ENCODE results near the gene GULP1.

The GULP1 gene

DNA sequence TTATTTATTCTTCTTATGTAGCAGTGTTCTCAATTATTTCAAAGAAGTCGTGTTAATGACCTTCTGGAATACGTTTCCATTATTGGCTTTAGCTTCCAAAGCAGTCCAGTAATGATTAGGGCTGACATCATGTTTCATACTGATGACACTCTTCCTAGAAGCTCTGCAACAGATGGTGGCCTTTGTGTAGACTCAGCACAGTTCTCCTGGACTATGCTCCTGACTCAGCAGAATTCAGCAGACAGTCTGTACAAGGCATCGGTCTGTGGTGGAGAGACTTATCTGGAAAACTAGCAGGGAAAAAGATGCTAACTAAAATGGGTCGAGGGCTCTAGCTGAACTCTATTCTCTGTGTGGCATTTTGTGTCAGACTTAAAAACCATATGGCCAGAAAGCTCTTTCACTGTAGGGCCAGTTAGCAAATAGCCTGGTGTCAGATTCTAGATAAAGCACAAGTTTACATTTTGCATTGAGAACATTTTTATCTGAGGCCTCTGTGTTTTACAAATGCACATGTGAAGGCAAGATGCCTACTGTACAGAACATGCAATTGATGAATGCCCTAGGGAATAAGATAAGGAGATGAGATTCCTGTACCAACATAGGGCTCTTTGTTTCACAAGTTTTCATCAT lies 35.1 kb downstream of the GULP1 start:
- no peak for DNase-seq

DNA sequence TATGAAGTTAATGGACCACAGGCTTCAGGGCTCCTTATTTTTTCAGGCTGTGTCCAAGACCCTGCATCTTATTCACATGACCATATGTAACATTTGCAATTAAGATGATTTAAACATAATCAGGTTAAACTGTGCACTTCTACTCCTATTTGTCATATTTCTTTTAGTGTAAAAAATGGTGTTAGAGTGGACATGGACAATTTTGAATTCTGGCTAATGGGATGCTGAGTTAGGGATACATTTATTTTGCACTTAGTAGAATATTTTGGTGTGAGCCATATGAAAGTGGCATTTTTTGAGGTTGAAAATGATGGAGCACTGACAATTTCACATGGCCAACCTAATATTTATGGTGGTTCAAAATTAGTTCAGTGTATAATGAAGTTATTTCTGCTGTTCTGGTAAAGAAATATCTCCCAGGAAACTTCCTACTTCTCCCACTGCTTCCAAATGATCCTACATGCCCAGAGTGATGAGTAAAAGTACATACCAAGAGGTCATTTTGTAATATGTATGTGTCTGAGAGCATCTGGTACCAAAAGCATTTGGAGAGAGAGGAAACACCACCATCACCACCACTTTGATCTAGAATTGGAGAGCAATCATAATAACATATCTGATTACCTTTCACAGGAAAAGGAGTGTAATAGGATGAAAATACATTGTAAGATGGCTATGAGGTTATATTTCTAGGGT lies 36.0 kb downstream of the GULP1 start:
- no peak for DNase-seq

DNA sequence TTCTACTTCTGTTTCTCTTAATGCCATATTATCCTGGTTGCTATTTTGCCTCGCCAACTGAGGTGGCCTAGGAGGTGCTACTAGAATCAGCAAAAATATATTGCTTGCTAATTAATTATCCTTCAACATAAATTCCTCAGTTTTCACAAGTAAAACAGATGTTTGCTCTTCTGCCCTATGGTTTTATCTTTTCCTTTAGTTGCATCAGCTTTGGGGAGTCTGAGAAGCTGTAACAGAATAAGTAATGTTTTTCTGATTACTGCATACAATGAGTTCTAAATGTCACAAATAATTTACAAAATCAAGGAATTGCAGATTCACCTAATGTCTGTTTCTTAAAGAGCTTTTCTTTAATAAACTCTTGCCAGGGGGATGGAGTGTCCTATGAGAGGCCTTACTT lies 36.7 kb downstream of the GULP1 start:
- no peak for DNase-seq

DNA sequence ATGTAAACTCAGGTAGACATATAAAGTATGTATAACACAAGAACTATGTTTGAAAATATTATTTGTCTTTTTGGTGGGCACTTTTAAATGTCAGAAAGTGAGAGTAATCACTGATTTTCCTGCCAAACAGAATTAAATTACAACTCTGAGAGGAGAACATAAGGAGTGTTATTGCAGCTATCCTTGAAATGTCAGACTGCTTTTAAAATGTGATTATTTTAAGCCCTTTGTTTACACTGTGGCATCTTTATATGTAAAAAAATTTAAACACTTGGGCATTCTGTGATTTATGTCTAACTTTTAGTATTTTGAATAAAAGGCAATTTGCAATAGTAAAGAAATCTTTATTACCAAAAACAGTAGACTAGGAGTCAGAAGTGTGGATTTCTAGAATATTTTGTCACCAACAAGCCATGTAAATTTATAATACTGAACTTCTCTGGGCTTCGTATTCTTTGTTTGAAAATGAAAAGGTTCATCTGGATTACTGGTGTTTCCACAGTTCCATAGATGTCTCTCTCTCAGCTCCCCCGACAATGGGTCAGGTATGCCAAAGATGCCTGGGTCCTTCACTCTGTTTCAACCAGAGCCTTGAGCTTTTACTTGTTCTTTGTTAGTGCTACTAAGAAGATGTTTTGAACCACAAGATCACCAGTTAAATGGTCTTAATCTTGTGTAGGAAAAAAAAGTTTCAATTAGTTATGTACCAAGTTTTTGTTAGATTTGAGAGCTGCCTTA lies 38.8 kb downstream of the GULP1 start:
- no peak for DNase-seq

DNA sequence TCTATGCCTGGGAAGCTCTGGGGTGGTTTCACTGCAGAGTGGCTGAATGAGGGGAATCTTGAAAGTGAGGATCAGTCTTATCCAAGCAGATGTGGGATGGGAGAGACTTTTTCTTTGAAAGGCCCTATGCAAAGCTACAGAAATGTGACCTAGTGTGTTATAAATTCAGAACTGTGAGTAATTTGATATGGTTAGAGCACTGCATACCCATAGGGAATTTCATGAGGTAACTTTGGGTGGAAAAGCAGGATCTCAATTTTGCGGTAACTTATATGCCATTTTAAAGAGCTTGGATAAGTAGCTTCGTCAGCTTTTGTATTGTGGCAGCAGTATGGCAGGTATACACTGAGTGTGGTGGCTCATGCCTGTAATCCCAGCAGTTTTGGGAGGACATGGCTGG lies 40.9 kb downstream of the GULP1 start:
- no peak for DNase-seq

DNA sequence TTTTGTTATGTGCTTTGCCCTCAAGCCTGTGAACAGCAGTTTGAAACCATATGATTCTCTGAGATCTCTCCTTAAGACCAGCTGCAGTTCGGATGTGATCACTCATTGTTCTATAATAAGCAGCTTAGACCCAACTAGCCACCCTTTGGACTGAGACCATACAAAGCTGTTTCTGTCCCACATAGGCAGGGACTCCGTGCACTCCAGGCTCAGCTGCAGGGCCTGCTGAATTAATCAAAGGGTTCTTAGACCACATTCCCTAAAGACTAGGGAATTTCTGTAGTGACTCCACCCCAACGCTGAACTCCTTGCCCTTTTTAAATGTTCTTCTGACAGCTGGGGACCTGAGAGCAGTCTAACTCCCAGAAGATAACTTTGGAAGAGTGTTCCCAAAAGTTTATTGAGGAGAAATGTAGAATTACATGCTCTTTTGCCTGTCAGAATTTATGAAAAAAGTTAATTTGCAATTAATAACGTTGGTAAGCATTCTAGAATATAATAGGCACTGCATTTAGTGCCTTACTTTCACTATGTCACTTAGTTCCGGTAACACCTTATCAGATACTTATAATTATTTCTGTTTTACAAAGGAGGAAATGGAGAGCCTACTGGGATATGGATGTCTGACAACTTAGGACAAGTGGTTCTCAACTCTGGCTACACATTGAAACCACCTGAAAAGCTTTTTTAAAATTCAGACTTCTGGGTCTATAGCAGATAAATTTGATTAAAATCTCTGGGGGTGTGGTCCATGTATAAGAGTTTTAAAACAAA lies 42.3 kb downstream of the GULP1 start:
- no peak for DNase-seq

DNA sequence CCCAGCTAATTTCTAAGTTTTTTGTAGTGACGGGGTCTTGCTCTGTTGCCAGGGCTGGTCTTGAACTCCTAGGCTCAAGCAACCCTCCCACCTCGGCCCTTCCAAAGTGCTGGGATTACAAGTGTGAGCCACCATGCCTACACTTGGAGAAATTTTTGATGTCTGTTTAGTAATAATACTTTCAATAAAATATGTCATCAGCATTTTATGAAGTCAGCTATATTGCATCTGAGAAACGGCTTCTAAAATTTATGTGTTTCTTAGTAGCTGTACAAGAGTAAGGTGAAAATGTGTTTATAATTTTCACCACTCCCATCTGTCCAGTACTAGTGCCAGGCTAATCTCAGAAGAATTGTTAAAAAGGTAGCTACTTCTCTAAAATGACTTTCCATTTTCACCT lies 46.8 kb downstream of the GULP1 start:
- no peak for DNase-seq

DNA sequence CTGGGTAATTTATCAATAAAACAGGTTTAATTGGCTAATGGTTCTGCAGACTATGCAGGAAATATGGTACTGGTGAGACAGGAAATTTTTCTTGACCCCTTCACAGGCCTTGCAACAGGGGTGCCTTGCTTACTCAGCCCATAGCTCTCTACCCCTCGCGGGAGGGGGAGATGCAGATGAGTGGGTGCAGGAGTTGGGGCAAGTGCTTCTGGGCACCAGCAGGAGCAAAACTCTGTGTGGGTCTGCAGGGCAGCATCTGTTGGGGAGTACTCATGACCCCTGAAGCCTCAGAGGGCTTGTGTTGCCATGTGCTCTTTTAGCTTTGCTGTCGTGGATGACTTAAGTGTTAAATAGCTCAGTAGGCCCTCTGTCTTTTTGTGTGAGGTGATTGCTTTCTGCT lies 48.6 kb downstream of the GULP1 start:
- no peak for DNase-seq

DNA sequence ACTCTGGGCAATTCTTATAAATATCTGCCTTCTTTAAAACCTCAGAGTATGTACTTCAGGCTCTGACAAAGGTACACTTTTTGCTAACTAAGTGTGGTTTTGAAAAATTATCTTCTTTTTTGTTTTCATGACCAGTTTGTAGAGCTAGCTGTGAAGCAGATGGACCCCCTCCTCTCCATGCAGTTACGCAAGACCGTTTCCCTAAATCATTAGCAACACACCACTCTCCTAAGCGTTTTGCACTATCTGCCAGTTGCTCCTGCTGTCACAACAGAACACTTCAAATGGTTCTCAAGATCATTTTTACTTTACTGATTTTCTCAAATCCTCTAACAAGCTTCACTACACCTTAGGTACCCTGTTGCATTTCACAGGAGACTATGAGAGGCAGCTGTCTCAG lies 53.3 kb downstream of the GULP1 start:
- DNase-seq: no peak

DNA sequence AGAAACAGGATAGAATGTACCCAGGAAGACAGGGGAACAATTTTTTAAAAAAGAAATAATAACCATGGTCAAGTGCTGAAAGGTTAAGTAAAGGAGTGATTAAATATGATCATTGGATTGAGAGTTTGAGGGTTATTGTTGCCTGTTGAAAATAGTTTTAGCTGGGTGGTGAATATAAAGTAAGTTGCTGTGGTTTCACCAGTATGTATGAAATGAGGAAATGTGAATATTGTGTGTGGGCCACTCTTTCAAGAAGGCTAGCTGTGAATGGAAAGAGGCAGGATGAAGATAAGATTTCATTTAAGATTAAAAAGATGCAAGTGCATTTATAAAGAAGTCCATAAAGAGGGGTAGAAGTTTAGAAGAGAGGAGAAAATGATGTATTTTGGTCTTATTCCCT lies 53.8 kb downstream of the GULP1 start:
- DNase-seq: no peak

DNA sequence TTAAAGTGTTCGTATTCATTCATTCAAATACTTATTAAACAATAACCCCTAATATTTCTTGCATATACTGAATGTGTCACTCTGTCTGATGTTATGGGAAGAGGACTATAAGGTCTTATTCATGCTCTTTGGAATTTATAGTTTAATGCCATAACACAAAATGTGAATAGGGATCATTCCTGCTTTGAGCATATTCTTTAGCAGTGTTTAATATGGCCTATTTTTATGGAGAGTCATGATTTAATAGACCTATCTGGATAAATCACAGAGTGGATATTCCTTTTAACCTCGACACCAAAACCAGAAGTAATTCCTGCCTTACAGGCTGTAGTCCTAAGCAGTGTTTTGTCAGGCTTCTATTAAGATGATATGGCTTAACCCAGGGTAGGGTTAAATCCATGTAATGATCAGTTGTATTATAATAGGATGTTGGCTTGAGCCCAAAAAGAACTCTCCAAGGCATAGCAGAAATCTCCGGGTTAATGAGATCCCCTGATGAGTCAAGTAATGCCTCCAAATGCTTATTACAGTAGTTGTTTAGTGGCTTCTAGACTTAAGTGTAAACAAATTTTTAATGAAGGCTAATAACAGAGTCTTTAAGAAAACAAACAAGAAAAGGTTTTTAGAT lies 54.3 kb downstream of the GULP1 start:
- DNase-seq: no peak

DNA sequence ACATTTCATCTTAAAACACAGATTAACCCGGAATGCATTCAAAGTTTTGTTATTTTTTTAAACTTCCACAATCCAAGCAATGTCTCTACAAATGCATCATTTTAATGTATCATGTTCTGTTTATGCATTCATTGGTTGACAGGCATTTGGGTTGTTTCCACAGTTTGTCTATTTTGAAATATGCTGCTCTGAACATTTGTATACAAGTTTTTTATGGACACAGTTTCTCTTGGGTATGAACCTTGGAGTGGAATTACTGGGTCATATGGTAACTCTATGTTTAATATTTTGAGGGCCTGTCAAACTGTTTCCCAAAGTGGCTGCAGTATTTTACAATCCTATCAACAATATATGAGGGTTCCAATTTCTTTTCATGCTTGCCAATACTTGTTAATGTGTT lies 57.3 kb downstream of the GULP1 start:
- no peak for DNase-seq

DNA sequence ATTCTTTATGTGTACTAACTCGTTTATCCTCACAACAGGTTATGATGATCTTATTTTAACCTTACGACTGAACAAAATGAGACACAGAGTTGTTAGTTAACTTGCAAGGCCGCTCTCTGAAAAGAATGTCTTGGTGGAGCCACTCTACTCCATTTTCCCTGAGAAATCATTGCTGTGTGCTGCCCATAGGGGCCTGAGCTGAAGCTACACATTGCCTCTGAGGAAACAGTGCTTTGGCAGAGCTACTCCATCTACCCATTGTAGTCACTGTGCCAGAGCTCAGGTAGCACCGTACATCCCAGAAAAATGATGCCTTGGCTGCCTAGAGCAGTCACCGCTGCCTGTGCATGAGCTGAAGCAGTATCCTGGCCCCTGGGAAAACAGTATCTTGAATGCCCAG lies 61.6 kb downstream of the GULP1 start:
- DNase-seq: no peak

DNA sequence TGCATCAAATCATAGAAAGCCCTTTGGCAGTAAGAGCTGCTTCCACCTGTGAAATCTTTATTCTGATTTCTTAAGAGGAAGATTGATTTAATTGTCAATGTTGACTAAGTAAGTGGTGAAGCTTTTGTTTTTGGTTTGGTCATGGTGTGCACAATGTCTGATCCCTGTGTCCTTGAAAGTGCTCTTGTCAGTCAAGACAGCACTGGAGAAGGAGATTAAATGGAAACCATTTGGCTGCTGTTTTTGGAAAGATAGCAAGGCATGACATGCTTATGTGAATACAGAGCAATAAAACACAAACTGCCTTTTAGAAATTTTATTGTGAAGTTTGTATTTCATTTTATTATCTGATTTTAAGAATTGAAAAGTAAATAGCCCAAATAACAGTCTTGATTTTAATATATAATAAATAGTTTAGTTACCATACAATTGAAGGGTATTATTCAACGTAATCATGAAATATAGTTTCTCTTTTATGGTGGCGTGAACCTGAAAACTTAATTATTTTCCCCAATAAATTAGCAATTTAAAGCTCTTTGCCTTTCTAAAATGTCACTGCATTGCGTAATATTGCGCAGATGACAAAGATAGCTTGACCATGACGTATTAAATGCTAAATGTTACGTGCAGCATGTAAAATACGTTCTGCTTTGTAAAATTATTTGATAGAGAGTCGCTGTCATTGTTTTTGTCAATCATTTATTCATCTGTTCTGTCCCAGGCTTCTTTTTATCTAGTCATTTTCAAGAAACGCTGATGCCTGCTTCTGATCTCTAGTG lies 69.0 kb downstream of the GULP1 start:
- no peak for DNase-seq

DNA sequence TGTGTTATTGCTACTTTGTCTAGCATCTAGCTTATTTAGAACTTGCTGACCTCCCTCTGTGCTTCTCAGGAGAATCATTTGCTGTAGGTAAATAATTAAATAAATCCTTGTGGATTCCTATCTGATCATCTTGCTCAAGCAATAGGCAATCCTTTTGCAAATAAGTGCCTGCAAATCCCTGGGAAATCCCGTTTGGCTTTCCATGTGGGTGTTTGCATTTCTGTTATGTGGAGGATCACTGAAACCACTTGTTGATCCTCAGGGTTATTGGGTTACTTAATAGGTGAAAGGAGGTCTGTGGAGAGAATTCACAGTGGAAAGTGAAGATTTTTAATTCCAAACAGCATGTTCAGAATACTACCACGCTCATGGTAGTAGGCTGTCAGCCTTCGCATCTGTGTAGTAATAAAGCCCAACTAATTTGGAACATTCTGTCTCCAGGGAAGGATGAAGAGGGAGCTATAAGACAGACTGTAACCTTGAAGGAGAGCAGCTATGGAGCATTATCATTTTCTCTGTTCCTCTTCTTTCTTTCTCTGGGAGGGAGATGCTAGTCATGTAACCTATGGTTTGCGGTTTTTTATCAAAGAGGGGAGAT lies 72.5 kb downstream of the GULP1 start:
- no peak for DNase-seq

DNA sequence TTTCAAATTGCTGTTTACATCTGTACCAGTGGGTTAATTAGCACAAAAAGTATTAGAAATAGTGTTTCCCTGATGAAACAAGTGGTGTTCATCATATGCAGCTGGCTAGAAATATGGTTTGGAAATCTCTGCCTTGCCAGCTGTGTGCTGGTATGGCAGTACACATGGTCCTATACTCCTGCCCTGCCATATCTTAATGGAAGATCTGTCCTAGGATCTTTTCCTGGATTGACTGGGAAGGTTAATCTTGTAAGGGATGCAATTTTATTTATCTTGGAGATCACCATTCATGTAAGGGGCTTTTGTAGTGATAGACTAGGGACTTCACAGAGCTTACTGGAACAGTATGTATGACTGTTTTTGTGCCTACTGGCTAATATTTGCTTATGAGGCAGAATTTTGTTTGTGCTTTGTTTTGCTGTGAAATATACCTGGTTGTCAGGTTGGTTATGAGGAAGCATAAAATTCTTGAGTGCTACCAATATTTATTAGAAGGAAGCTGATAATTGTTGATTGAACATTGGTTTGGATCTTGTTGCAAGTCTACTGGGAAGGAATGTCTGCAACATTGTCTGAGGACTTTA lies 73.5 kb downstream of the GULP1 start:
- no peak for DNase-seq

DNA sequence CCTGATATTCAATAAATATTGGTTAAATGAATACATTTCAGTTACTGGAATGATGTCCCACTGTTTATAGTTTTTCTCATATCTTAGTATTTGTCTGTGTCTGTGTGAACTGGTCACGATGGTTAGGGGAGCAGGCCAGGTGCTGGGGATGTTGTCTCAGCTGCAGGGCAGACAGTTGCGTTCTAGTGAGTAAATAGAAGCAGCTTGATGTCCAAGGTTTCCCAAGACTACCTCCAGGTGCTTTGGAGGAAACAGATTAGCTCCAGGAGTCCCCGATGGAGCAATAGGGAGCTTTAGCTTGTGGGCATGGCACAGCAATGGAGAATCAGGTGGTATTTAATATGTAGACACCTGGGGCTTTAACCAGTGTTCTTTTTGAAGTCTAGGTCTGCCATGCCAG lies 75.5 kb downstream of the GULP1 start:
- no peak for DNase-seq

DNA sequence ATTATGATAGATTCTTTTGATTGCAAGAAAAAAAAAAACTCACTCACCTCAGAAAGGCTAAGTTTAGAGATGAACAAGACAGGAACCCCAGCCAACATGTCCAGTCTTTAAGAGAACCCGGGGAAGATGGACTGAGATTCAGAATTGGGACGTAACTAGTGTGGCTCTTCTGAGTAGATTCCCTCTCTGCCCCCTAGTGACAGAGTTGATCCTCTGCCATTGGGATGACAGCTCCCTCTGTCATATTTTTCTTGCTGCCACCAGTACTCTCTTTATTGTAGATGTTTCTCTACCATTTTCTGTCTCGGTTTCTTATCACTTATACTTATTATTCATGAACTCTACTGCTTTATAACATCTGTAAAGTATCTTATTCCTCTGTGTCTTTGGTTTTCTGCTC lies 77.7 kb downstream of the GULP1 start:
- no peak for DNase-seq

DNA sequence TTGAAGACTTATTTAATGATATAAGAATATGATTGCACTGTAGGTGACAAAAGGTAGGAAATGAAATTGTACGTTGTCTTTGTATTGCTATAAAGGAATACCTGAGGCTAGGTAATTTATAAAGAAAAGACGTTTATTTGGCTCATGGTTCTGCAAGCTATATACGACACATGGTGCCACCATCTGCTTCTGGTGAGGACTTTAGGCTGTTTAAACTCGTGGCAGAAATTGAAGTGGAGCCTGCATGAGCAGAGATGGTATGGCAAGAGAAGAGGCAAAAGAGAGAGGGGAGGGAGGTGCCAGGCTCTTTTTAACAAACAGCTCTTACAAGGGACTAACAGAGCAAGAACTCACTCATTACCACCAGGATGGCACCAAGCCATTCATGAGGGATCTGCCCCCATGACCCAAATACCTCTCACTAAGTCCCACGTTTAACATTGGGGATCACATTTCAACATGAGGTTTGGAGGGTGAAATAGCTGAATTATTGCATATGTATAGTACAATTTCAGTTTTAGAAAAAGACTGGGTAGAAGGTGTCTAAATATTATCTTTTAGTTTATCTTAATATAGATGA lies 86.8 kb downstream of the GULP1 start:
- no peak for DNase-seq

DNA sequence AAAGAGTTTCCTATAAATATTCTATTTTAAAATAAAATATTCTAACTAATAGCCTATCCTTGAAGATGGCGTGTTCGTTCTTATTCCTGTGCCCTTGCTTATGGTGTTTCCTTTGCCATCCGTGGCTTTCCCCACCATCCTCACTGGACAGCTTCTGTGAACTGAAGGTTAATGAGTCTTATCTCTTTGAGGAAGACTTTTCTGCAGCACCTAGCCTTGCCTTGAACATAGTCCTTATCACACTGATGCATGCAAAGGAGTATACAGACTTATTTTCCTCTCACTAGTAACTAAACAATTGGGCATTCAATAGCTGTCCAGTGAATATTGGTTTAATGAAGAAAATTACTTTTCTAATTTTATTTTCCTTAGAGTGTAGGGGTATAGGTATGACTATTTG lies 88.1 kb downstream of the GULP1 start:
- no peak for DNase-seq

DNA sequence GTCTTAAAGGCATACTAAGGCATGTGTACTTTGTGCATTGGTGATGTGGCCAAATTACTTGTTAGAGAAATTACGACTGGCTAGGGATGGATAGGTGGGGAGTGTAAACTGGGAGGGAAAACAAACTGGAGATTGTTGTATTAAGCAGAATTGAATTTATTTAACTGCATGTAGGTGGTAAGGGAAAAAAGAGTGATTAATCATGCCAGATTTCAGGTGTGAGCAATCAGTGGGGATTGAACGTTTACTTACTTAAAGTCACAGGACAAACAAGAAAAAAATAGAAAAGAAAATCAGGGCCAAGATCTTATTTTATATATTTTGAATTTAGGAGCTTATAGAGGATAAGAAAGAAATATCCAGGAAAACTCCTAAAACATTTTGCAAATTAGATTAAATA lies 88.6 kb downstream of the GULP1 start:
- DNase-seq: no peak

All from activated effector memory CD4-positive, alpha-beta T cell treated with Interleukin-2 at 50 U/mL for 16 hours (primary cell).